Dermis microvascular lymphatic vessel endothelial cell (primary cell): Measurements from ENCODE around the gene GLIS1. TPM values are rescaled to one million over a fixed set of nuclear protein-coding genes. Genes with fewer than 3 reads are reported as not detected.

ENCODE experiments used
- DNase-seq, 2 donors: peaks; one replicate each; pipeline versions ENCODE4 v3.0.0 to v3.0.0-alpha.2; 2010; ENCODE audit warnings: low read depth in 2 of 2
- total RNA-seq: library from RNA; depleted of rRNA; stranded (reverse); fragments of >200 nt; gene quantifications from 2 replicates; pipeline ENCODE4 v1.2.1, GENCODE V29; 2014

GLIS1 gene
- total RNA-seq, 1 donor from 2014 or later = not detected

- no peak for DNase-seq
Measured at GRCh38 chr1:53678938-53679825, 59.8 kb downstream of the GLIS1 start.

- no peak for DNase-seq
Measured at GRCh38 chr1:53678507-53678906, 60.5 kb downstream of the GLIS1 start.

- DNase-seq = no peak
Measured at GRCh38 chr1:53678046-53678445, 60.9 kb downstream of the GLIS1 start.

- DNase-seq = no peak
Measured at GRCh38 chr1:53677486-53677885, 61.5 kb downstream of the GLIS1 start.

GRCh38 chr1:53672785-53673184, 66.2 kb downstream of the GLIS1 start:
- no peak for DNase-seq

- DNase-seq = no peak
Measured at GRCh38 chr1:53672243-53672642, 66.7 kb downstream of the GLIS1 start.

- no peak for DNase-seq
Measured at GRCh38 chr1:53669621-53670191, 69.3 kb downstream of the GLIS1 start.

GRCh38 chr1:53666566-53666965, 72.4 kb downstream of the GLIS1 start:
- no peak for DNase-seq

- no peak for DNase-seq
Measured at GRCh38 chr1:53665996-53666395, 73.0 kb downstream of the GLIS1 start.

GRCh38 chr1:53663529-53664300, 75.2 kb downstream of the GLIS1 start:
- DNase-seq = no peak

- no peak for DNase-seq
Measured at GRCh38 chr1:53662951-53663350, 76.0 kb downstream of the GLIS1 start.

GRCh38 chr1:53662169-53662568, 76.8 kb downstream of the GLIS1 start:
- DNase-seq = no peak

GRCh38 chr1:53661496-53661895, 77.5 kb downstream of the GLIS1 start:
- DNase-seq = no peak

- no peak for DNase-seq
Measured at GRCh38 chr1:53660666-53661065, 78.3 kb downstream of the GLIS1 start.

GRCh38 chr1:53659436-53659835, 79.5 kb downstream of the GLIS1 start:
- DNase-seq = no peak

- no peak for DNase-seq
Measured at GRCh38 chr1:53658489-53659230, 80.3 kb downstream of the GLIS1 start.

- no peak for DNase-seq
Measured at GRCh38 chr1:53657891-53658396, 81.0 kb downstream of the GLIS1 start.

- no peak for DNase-seq
Measured at GRCh38 chr1:53657531-53657805, 81.5 kb downstream of the GLIS1 start.

- no peak for DNase-seq
Measured at GRCh38 chr1:53656747-53657530, 82.0 kb downstream of the GLIS1 start.

- no peak for DNase-seq
Measured at GRCh38 chr1:53655931-53656746, 82.8 kb downstream of the GLIS1 start.
